ENCODE measurements around the gene FGFR2. TPM values are rescaled to one million over a fixed set of nuclear protein-coding genes. Genes with fewer than 3 reads are reported as not detected.

The FGFR2 gene
- total and polyA plus RNA-seq, 9 of the 15 experiments (the other 6 are each of a cell fraction or from before 2014, with no cell fraction given) = 0.20 TPM; not detected in 8

- DNase-seq (ENCODE audit: extremely low read depth in 1 of 4, low spot score in 3 of 4) (no peak), ATAC-seq (no peak), FAIRE-seq (no peak)
- ChIA-PET POLR2A (interaction anchor here (0.8 kb wide), 1 partner anchor 10 kb away, joined by 3 read pairs; no protein-coding TSS in a partner anchor), CTCF (ENCODE audit: low intra/inter-chr PET ratio) (no interaction called here)
- Histone ChIP-seq H3K27ac (ENCODE audit: extremely low read depth, low read depth, low read length) (no peak overlapping the region), H3K9ac (ENCODE audit: insufficient read depth in 1 of 2, low read depth in 2 of 2, low read length in 2 of 2) (no peak overlapping the region), H3K4me2 (ENCODE audit: insufficient read depth, low read length) (no peak overlapping the region), H2AFZ (ENCODE audit: low read depth, low read length) (no peak overlapping the region), H3K9me1 (ENCODE audit: control insufficient read depth, insufficient read depth, low read length) (no peaks in the 10 kb centered on the region), H3K27me3 (ENCODE audit: control insufficient read depth in 2 of 2, insufficient read depth in 2 of 2, low read length in 2 of 2) (peaks cover 0 to 10% of the 10 kb centered on the region in 2 experiments; a peak in 3 of 5 replicates), H3K9me3 (replicated peaks; ENCODE audit: control insufficient read depth, insufficient read depth, low read depth, low read length) (no peaks in the 10 kb centered on the region), H3K4me3 (no peak overlapping the region), H3K79me2 (ENCODE audit: control insufficient read depth, insufficient read depth, low read length) (no peaks in the 10 kb centered on the region), H3K4me1 (replicated peaks in 1 of 2; ENCODE audit: control insufficient read depth in 2 of 2, insufficient read depth in 2 of 2, low read length in 2 of 2) (no peaks in the 10 kb centered on the region), H3K36me3 (ENCODE audit: control insufficient read depth, insufficient read depth, low read length) (no peaks in the 10 kb centered on the region), H4K20me1 (replicated peaks; ENCODE audit: control insufficient read depth, insufficient read depth, low read length) (no peaks in the 10 kb centered on the region)
- 0% methylated on average over 4 of the region's 4 CpGs for WGBS (ENCODE audit: insufficient coverage, low coverage, missing lambda C conversion rate)
- TF ChIP-seq ZNF232 (CRISPR knock-in tag; IDR thresholded peaks at IDR 0.05) (no peak), ZNF766 (CRISPR knock-in tag; conservative IDR thresholded peaks at IDR 0.05) (no peak)
- BruUV-seq (replicated peaks) = no TSS peak
- in situ Hi-C loops (cut with MboI) = no loop called here
- intact Hi-C loops (cut with micrococcal nuclease) = no loop called here
Measured at GRCh38 chr10:121509112-121509511, 89.1 kb downstream of the FGFR2 start.

GRCh38 chr10:121503587-121504051, 94.6 kb downstream of the FGFR2 start:
- H3K4me3 ChIP-seq = no peak overlapping the region
- BruUV-seq (replicated peaks) = no TSS peak
- peaks cover 0 to 18% of the 10 kb centered on the region in 2 experiments; a peak in 3 of 5 replicates for H3K27me3 ChIP-seq (ENCODE audit: control insufficient read depth in 2 of 2, insufficient read depth in 2 of 2, low read length in 2 of 2)
- no peaks in the 10 kb centered on the region for H3K9me3 ChIP-seq (replicated peaks; ENCODE audit: control insufficient read depth, insufficient read depth, low read depth, low read length)
- ChIA-PET POLR2A (interaction anchor here (0.6 kb wide), 1 partner anchor 187 kb away, joined by 3 read pairs; no protein-coding TSS in a partner anchor), CTCF (ENCODE audit: low intra/inter-chr PET ratio) (no interaction called here)
- no peak for TF ChIP-seq NELFE (IDR thresholded peaks at IDR 0.05; ENCODE audit: insufficient read depth, insufficient read length)
- no peak for TF ChIP-seq PRPF4 (IDR thresholded peaks at IDR 0.05; ENCODE audit: insufficient read depth, low read depth, low read length, poor library complexity, severe bottlenecking)
- no peak for TF ChIP-seq REST (IDR thresholded peaks at IDR 0.05; ENCODE audit: borderline replicate concordance)
- TF ChIP-seq REST (CRISPR knock-in tag; IDR thresholded peaks at IDR 0.05; ENCODE audit: low read depth) = no peak
- H3K79me2 ChIP-seq (ENCODE audit: control insufficient read depth, insufficient read depth, low read length) = no peaks in the 10 kb centered on the region
- no peak overlapping the region for H2AFZ ChIP-seq (ENCODE audit: low read depth, low read length)
- no peaks in the 10 kb centered on the region for H3K9me1 ChIP-seq (ENCODE audit: control insufficient read depth, insufficient read depth, low read length)
- H3K4me1 ChIP-seq (replicated peaks in 1 of 2; ENCODE audit: control insufficient read depth in 2 of 2, insufficient read depth in 2 of 2, low read length in 2 of 2) = no peaks in the 10 kb centered on the region
- DNase-seq (ENCODE audit: extremely low read depth in 1 of 4, low spot score in 3 of 4) (no peak), ATAC-seq (no peak), FAIRE-seq (no peak)
- H3K36me3 ChIP-seq (ENCODE audit: control insufficient read depth, insufficient read depth, low read length) = no peaks in the 10 kb centered on the region
- WGBS (ENCODE audit: insufficient coverage, low coverage, missing lambda C conversion rate) = 0% methylated on average over 6 of the region's 6 CpGs
- H4K20me1 ChIP-seq (replicated peaks; ENCODE audit: control insufficient read depth, insufficient read depth, low read length) = no peaks in the 10 kb centered on the region
- in situ Hi-C loops (cut with MboI) (no loop called here), intact Hi-C loops (cut with micrococcal nuclease) (no loop called here)
- H3K27ac ChIP-seq (ENCODE audit: extremely low read depth, low read depth, low read length) = no peak overlapping the region
- no peak overlapping the region for H3K4me2 ChIP-seq (ENCODE audit: insufficient read depth, low read length)
- no peak overlapping the region for H3K9ac ChIP-seq (ENCODE audit: insufficient read depth in 1 of 2, low read depth in 2 of 2, low read length in 2 of 2)
